Activated T-cell treated with anti-CD3 and anti-CD28 coated beads for 48 hours (primary cell): Measurements from ENCODE around the gene HGS.
A peak's percentile ranks its signal among the peaks of the same experiment; 100 is the strongest.

ENCODE experiments used
- DNase-seq: peaks from one replicate; pipeline ENCODE4 v3.0.0-alpha.2; 2020; ENCODE audit warnings: low read depth

The HGS gene

GRCh38 chr17:81683584-81684441 is at the start of gene HGS, which contains the start of gene ARL16:
Gene HGS (plus strand): TSS chr17:81684011. CDS start chr17:81684067, 56 bp downstream.
Gene ARL16 (minus strand): TSS chr17:81683797. CDS start chr17:81683753, 44 bp downstream.
- DNase-seq = peak; percentile 98

- DNase-seq = no peak
Measured at GRCh38 chr17:81635431-81635830, 48.4 kb upstream of the HGS start.

- DNase-seq = no peak
Measured at GRCh38 chr17:81635973-81636504, 47.8 kb upstream of the HGS start.

- DNase-seq = peak; percentile 90
Measured at GRCh38 chr17:81636505-81637288, 47.1 kb upstream of the HGS start, which contains the start of the genes NPLOC4 and TSPAN10. Gene NPLOC4 (minus strand): TSS chr17:81637112. CDS start chr17:81636930, 182 bp downstream. Gene TSPAN10 (plus strand): TSS chr17:81637196. CDS start chr17:81642413, 5,217 bp downstream.

GRCh38 chr17:81638683-81639082 is 45.1 kb upstream of the HGS start:
- DNase-seq = no peak

- DNase-seq = no peak
Measured at GRCh38 chr17:81640011-81640410, 43.8 kb upstream of the HGS start.

- DNase-seq = no peak
Measured at GRCh38 chr17:81641825-81642489, 41.9 kb upstream of the HGS start.

GRCh38 chr17:81644496-81644895 is 39.3 kb upstream of the HGS start:
- no peak for DNase-seq

GRCh38 chr17:81644976-81645952 is 38.5 kb upstream of the HGS start:
- DNase-seq = no peak

- no peak for DNase-seq
Measured at GRCh38 chr17:81646869-81647600, 36.8 kb upstream of the HGS start.

- no peak for DNase-seq
Measured at GRCh38 chr17:81647640-81648012, 36.2 kb upstream of the HGS start.

- DNase-seq = no peak
Measured at GRCh38 chr17:81648013-81648706, 35.7 kb upstream of the HGS start.

GRCh38 chr17:81648707-81649085 is 35.1 kb upstream of the HGS start:
- no peak for DNase-seq

- no peak for DNase-seq
Measured at GRCh38 chr17:81650951-81651350, 32.9 kb upstream of the HGS start.

- no peak for DNase-seq
Measured at GRCh38 chr17:81651692-81652091, 32.1 kb upstream of the HGS start.

- DNase-seq = no peak
Measured at GRCh38 chr17:81652906-81653771, 30.7 kb upstream of the HGS start.

- no peak for DNase-seq
Measured at GRCh38 chr17:81655378-81656117, 28.3 kb upstream of the HGS start.
